Erythroblast (primary cell): ENCODE measurements around the gene TRAF4.

ENCODE experiments used
- GATA1 ChIP-seq: IDR thresholded peaks from 2 replicates; pipeline ENCODE4 v1.6.1; 2011; ENCODE audit warnings: low read depth, mild to moderate bottlenecking, control low read depth, low read length, moderate library complexity
- POLR2A ChIP-seq: IDR thresholded peaks from 2 replicates; pipeline ENCODE4 v1.6.1; 2011; ENCODE audit warnings: mild to moderate bottlenecking, low read length

- no peak for TF ChIP-seq POLR2A
- no peak for TF ChIP-seq GATA1
Observed at GRCh38 chr17:28741358-28742349, 2.2 kb upstream of the TRAF4 start.
